ENCODE measurements around the gene LUC7L. TPM values are rescaled to one million over a fixed set of nuclear protein-coding genes. Genes with fewer than 3 reads are reported as not detected.
A peak's percentile ranks its signal among the peaks of the same experiment; 100 is the strongest.

Gene LUC7L, protein sequence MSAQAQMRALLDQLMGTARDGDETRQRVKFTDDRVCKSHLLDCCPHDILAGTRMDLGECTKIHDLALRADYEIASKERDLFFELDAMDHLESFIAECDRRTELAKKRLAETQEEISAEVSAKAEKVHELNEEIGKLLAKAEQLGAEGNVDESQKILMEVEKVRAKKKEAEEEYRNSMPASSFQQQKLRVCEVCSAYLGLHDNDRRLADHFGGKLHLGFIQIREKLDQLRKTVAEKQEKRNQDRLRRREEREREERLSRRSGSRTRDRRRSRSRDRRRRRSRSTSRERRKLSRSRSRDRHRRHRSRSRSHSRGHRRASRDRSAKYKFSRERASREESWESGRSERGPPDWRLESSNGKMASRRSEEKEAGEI
- 47.1 and 53.3 TPM in 2 replicates for total RNA-seq (2014; rRNA removed; shearing (Covaris generic))

DNA sequence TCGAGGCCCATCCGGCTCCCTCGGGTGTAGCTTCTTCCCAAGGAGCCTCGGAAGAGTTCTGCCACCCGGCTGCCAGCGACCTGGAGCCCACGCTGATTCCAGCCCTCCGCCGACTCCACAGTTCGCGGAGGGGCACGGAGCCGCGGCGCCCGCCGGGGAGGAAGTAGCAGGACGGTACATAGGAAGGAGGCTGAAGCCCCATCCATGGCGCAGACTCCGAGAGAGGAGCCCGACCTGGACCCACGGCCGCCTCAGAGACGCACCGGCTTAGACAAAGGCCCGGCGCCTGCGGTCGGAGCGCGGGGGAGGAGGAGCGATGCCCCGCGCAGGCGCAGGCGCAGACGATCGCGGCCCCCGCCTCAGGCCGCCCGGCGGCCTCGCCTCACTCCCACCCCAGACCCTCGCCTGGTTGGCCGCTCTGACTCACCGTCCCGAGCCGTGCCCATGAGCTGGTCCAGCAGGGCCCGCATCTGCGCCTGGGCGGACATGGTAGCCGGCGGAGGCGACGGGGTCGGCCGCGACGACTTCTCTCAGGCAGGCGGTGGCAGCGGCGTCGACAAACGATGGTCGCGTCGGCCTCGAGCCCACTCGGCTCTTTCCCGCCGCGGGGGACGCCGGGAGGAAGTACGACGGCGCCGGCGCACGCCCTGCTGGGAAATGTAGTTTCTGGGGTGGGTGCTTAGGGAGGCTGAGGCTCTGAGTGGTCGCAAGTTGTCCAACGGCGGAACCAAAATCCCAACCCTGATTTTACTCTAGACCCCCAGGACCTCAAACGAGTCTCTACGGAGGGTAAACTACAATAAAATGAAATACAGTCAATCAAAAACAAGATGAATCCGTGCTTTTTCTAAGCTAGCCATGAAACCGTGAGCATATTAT, at the start of gene LUC7L:
TSS of gene LUC7L (minus strand) at position 598 of the 879 bp plus-strand sequence. CDS start at position 488, 110 bp downstream.
- peak; percentile 90 to 96 for DNase-seq (ENCODE audit: low read depth in 1 of 2, low spot score in 2 of 2)
- Histone ChIP-seq H3K27ac (peak within 1 kb of the TSS; percentile 92), H3K4me3 (peak within 1 kb of the TSS; percentile 91), H3K9me3 (replicated peaks) (no peaks in the 10 kb centered on the region), H3K4me1 (replicated peaks) (peaks cover 9% of the 10 kb centered on the region), H3K36me3 (peaks cover 47% of the 10 kb centered on the region), H3K27me3 (replicated peaks) (no peaks in the 10 kb centered on the region)

DNA sequence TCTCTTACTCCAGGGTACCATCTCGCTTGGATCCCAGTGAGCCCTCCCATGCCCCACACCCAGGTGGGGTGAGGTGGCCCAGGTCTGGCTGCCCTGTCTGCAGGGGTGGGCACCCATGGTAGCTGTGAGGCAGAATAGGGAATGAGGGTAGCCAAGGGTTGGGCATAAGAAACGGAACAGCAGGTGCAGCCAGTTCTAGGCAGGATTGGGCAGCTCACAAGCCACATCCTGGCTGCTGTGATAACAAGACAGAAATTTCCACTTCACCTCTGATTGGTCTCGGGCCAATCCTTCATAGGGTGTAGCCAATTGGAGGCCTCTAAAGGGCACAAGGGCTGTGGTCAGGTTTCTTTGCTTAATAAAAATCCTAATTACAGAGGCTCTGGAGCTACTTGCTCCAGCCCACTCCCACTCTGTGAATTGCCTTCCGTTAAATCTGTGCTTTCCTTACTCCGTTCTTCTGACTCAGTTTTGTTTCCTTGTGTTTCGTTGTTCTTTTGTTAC, 49.7 kb upstream of the LUC7L start:
- H3K4me1 ChIP-seq (replicated peaks): no peaks in the 10 kb centered on the region; the same call in 1 of the 2 replicates
- no peak overlapping the region for H3K27ac ChIP-seq
- H3K36me3 ChIP-seq: no peaks in the 10 kb centered on the region
- no peak for DNase-seq (ENCODE audit: low read depth in 1 of 2, low spot score in 2 of 2)
- no peak overlapping the region for H3K4me3 ChIP-seq
- H3K27me3 ChIP-seq (replicated peaks): peaks cover 59% of the 10 kb centered on the region
- H3K9me3 ChIP-seq (replicated peaks): no peaks in the 10 kb centered on the region

DNA sequence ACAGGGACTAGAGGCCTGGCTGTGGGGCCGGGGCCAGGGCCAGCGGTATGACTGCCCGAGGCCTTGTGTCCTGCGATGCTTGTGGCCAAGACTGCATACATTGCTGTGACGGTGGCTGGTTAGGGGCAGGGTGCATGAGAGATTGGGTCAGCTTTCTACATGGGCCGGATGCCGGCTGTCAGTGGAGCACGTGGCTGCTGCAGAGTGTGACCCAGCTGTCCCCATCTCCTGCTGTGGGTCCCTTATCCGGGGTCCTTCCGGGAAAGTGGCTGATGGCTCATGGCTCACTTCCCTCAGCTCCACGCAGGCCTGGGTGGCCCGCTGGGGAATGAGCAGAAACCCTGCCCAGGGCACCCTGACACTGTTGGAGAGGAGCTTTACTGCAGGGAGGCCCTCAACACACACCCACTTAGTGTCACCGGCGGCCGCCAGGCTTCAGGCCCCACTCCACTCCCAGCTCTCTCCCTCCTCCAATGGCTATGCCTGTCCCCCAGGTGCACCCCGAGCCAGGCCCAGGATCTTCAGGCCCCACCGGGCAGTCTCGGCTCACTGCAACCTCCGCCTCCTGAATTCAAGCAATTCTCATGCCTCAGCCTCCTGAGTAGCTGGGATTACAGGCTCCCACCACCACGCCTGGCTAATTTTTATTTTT, 47.3 kb upstream of the LUC7L start:
- no peaks in the 10 kb centered on the region; the same call in 1 of the 2 replicates for H3K4me1 ChIP-seq (replicated peaks)
- H3K4me3 ChIP-seq: no peak overlapping the region
- H3K27me3 ChIP-seq (replicated peaks): peaks cover 57% of the 10 kb centered on the region
- H3K36me3 ChIP-seq: no peaks in the 10 kb centered on the region
- H3K27ac ChIP-seq: no peak overlapping the region
- DNase-seq (ENCODE audit: low read depth in 1 of 2, low spot score in 2 of 2): no peak
- H3K9me3 ChIP-seq (replicated peaks): no peaks in the 10 kb centered on the region

DNA sequence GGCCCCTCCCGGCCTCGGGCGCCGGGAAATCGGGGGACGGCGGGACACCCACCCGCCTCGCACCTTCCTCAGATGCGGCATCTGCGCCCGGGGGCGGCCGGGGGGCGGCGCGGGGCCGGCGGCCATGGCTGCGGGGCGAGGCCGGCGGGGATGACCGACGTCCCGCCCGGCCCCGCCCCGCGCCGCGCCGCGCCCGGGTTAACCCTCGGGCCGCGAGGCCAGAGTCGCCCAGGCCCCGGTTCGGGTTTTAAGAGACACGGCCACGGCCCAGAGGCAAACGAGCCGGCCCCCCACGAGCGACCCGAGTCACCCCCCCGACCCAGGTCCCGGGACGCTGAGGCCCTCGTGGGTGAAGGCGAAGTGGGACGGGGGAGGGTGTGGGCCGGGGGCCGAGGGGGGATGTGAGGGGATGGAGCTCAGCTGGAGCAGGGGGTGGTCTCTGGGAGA, 46.6 kb upstream of the LUC7L start, which contains the start of gene RGS11:
TSS of gene RGS11 (minus strand) at position 159 of the 447 bp plus-strand sequence. CDS start at position 126, 33 bp downstream.
- H3K27me3 ChIP-seq (replicated peaks): peaks cover 50% of the 10 kb centered on the region
- no peaks in the 10 kb centered on the region; the same call in 1 of the 2 replicates for H3K4me1 ChIP-seq (replicated peaks)
- H3K36me3 ChIP-seq: no peaks in the 10 kb centered on the region
- no peak within 1 kb of the TSS for H3K27ac ChIP-seq
- no peaks in the 10 kb centered on the region for H3K9me3 ChIP-seq (replicated peaks)
- no peak within 1 kb of the TSS for H3K4me3 ChIP-seq
- no peak for DNase-seq (ENCODE audit: low read depth in 1 of 2, low spot score in 2 of 2)

DNA sequence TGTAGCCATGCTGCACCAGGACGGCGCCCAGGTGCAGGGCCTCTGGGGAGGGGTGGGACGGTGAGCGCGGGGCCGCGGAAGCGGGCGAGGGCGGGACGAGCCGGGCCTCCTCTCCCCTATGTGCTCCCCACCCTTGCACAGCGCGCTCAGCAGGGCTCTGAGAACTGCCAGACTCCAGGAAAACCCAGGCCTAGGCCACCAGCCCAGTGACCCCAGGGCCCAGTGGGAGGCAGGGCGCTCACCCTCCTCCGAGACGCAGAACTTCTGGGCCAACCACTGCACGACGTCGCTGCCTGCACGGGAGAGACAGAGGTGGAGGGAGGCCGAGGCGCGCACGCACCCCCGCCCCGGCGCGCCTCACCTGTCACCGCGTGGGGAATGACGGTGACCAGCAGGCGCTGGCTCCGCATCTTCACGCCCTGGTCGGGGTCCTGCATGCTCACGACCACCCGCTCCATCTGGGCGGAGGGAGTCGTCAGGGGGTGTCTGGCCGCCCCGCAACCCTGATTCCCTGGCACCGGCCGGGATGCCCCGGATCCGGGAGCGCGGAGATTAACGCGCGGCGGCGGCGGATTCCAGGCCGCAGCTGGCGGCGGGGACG, 45.9 kb upstream of the LUC7L start:
- Histone ChIP-seq H3K9me3 (replicated peaks) (no peaks in the 10 kb centered on the region), H3K4me1 (replicated peaks) (no peaks in the 10 kb centered on the region), H3K27ac (no peak overlapping the region), H3K36me3 (no peaks in the 10 kb centered on the region), H3K4me3 (no peak overlapping the region), H3K27me3 (replicated peaks) (peaks cover 46% of the 10 kb centered on the region)
- no peak for DNase-seq (ENCODE audit: low read depth in 1 of 2, low spot score in 2 of 2)

DNA sequence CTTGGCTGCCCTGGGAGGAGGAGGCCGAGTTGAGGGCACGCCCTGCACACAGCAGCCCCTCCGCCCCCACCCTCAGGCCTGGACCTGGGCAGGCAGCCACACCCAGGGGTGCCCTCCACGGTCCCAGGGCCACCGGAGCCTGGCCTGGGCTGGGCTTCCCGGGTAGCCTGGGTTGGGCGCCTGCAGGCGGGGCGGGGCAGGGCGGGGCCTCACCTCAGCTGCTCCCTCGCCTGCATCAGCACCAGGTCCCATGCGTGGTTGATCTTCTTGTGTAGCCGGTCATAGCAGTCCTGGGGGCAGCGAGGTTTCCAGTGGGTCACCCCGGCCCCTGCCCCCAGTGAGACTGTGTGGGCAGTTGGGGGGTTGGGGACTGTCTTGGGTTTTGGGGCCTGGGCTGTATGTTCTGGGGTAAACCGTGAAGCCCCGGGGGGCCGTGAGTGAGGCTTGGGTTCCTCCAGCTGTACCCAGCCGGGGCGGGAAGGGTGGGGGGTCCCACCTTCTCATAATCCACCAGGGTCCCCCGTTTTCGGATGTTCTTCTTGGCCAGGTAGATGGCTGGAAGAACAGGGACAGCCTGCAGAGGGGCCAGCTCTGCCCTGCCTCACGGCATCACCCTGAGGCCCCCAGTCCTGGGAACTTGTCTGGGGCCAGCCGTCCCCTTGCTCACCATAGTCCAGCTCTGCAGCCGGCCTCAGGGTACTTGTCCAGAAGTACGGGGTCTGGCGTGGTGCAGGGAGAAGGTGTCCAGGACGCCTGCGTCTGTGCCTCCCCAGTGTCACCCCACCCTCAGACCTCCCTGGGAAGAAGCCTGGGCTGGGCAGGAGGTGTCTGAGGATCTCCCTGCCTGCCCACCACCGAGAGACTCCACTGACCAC, 44.5 kb upstream of the LUC7L start:
- no peak for DNase-seq (ENCODE audit: low read depth in 1 of 2, low spot score in 2 of 2)
- Histone ChIP-seq H3K4me1 (replicated peaks) (no peaks in the 10 kb centered on the region), H3K9me3 (replicated peaks) (no peaks in the 10 kb centered on the region), H3K36me3 (no peaks in the 10 kb centered on the region), H3K4me3 (no peak overlapping the region), H3K27ac (no peak overlapping the region), H3K27me3 (replicated peaks) (peaks cover 34% of the 10 kb centered on the region)

DNA sequence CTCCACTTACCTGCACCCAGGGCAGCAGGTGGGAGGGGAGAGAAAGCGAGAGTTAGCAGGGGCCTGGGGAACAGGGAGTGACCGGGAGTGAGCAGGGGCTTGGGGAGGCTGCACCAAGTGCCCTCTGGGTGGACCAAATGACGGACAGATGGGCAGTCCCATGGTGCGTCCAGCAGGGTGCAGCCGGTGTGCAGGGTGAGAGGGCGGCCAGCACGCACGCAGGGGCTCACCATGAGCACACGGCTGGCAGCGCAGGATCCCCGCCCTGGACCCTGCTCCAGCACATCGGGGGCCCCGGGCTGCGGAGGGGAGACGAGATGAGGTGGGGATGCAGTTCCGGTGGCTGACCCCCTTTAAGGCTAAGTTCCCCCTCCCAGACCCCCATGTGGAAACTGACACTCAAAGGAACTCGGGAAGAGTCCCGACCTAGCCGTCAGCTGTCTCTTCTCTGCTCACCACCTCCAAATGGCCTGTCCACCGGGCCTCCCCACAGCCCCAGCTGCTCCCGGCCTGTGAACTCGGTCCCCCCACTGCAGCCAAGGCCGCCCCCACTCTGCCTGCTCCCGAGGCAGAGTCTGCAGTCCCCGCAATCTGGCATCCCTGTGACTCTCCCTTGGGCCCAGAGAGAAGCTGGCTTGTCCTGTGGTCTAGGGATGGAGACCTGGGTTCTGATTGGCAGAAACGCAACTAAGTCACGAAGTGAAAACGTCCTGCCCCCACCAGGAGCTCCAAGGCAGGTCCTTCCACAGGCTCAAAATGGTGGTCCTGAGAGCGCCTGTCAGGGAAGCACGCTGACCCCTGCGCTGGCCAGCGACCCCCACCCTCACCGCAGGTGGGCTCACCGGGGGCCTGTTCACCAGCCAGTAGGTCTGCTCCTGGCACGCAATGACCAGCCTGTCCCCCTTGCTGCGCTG, 43.6 kb upstream of the LUC7L start:
- Histone ChIP-seq H3K27ac (no peak overlapping the region), H3K4me1 (replicated peaks) (no peaks in the 10 kb centered on the region), H3K4me3 (no peak overlapping the region), H3K27me3 (replicated peaks) (peaks cover 31% of the 10 kb centered on the region), H3K9me3 (replicated peaks) (no peaks in the 10 kb centered on the region), H3K36me3 (no peaks in the 10 kb centered on the region)
- no peak for DNase-seq (ENCODE audit: low read depth in 1 of 2, low spot score in 2 of 2)

DNA sequence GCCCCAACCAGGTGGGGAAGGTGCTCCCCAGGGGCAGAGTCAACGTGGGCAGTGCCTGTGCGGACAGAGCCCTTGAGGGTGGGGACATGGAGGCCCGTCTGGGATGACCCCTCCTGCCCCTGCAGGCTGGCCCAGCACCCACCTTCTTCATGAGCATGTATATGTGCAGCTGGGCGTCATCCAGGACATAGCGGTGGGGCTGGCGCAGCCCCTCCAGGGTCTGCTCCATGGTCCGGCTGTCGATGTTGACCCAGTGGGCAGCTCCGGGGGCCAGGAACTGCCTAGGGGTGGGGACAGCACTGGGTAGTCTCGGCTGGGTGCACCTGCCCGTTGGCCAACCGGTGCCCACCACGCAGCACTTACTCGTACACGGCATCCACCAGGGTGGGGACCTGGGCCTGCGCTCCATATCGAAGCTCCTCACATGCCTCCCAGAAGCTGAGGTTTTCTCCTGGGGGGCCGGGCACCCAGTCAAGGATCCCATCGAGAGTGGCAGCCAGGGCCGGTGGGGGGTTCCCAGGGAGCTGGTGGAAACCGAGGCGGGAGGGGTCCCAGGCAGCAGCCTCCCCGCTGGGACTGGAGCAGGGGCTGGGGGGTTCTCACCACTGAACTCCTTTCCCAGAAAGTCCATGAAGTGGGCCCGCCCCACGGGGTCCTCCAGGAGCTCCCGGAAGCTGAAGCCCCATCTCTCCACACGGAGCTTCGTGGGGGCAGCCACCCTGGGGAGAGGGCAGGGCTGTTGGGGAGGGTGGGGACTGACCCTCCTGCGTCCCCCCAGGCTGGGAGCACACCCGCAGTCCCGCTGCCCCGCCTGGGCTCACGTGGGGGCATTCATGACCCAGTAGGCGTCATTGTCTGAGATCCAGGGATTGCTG, 41.4 kb upstream of the LUC7L start:
- Histone ChIP-seq H3K27me3 (replicated peaks) (peaks cover 18% of the 10 kb centered on the region), H3K4me1 (replicated peaks) (no peaks in the 10 kb centered on the region), H3K36me3 (no peaks in the 10 kb centered on the region), H3K27ac (no peak overlapping the region), H3K9me3 (replicated peaks) (no peaks in the 10 kb centered on the region), H3K4me3 (no peak overlapping the region)
- DNase-seq (ENCODE audit: low read depth in 1 of 2, low spot score in 2 of 2): peak in 1 of 2 experiments; percentile 41

DNA sequence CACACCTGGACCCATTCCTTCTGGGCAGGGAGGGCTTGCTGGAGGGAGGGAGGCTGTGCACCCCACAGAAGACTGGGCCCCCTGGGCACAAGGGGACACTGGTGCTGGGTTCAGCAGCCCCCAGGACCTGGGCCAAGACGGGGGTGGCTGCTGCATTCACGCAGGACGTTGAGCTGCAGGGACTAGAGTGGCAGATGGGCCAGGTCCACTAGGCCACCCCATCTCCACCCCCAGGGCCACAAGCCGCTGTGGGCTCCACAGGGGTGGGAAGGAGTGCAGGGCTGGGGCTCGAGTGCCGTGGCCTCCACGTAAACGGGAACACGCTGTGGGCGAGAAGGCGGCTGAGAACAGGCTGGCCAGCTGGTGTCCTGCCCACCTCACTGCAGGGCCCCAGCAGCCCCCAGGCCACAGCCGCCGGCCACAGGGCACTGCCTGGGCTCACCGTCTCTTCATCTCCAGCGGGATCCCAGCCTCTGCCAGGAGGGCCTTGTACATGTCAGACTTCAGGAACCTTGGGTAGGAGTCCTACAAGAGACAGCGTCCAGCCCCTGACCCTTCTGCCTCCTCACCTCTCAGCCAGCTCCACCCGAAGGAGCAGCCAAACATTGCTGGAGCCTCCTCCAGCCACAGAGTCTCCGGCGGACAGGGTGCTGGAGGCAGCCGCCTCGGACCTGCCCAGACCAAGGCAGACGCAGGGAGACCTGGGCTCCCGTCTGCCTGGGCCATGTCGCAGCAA, 40.0 kb upstream of the LUC7L start:
- H3K27me3 ChIP-seq (replicated peaks): peaks cover 6% of the 10 kb centered on the region
- peaks cover 3% of the 10 kb centered on the region; the same call in 1 of the 2 replicates for H3K36me3 ChIP-seq
- H3K4me1 ChIP-seq (replicated peaks): no peaks in the 10 kb centered on the region
- H3K27ac ChIP-seq: no peak overlapping the region
- H3K9me3 ChIP-seq (replicated peaks): no peaks in the 10 kb centered on the region
- no peak overlapping the region for H3K4me3 ChIP-seq
- peak in 1 of 2 experiments; percentile 45 for DNase-seq (ENCODE audit: low read depth in 1 of 2, low spot score in 2 of 2)
